ENCODE data around the gene BPIFB3.
"Not testable (repeated sequence)": the region's sequence is repeated elsewhere in the genome, so short reads cannot be mapped to it uniquely, and the experiment has no call there.

Gene BPIFB3

DNA sequence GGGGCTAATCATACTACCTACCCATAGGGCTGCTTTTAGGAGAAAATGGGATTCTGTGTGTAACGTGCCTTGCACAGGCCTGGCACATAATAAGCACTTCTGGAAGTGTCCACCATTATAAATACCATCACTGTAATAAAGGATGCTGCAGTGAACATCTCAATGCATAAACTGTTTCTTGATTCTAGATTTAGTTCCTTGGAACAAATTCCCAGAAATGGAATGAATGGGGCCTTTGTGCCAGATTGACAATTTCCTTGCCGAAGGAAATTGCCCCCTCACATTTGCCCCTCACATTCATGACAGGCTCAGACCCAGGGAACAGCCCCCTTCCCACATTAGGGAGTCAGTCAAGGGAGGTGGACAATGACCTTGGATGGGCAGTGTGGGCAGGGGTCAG, 55.0 kb downstream of the BPIFB3 start:
- H3K9ac ChIP-seq (ENCODE audit: low read depth, low read length), result no peak overlapping the region
- no peaks in the 10 kb centered on the region for H3K36me3 ChIP-seq (ENCODE audit: insufficient read depth, low read depth, low read length)
- H3K4me1 ChIP-seq (ENCODE audit: insufficient read depth, low read length), result peaks cover 1% of the 10 kb centered on the region; the same call in 1 of the 2 replicates
- no peak overlapping the region for H3K4me3 ChIP-seq (ENCODE audit: low read length)
- no peak overlapping the region for H3K27ac ChIP-seq (ENCODE audit: low read length)
- H3K27me3 ChIP-seq (ENCODE audit: insufficient read depth, low read length), result no peaks in the 10 kb centered on the region
- H3K9me3 ChIP-seq (ENCODE audit: insufficient read depth, low read depth, low read length), result peaks cover 5% of the 10 kb centered on the region; the same call in 1 of the 2 replicates

DNA sequence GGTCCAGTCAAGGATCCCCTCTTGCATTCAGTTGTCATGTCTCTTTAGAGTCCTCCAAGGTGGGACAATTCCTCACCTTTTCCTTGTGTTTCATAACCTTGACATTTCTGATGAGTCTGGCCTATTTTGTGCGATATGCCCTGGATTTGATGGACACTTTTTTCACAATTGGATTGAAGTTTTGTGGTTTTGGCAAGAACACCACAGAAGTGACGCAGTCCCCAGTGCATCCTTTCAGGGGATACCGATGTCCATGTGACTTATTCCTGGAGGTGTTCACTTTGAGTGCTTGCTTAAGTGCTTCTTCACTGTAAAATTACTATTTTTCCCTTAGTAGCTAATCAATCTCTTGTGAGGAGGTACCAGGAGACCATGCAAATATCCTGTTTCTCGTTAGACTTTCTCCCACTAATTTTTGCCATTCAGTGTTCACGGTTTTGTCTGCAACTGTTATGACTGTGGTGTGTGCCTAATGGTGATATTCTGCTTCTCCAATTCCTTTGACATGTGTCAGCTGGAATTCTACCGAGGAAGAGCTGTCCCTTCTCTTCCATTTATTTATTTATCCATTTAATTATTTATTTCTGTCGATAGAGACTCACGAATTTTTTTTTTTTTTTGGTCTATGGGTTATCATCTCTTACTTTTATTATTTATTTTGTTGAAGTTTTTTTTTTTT, 56.6 kb downstream of the BPIFB3 start:
- no peaks in the 10 kb centered on the region for H3K4me1 ChIP-seq (ENCODE audit: insufficient read depth, low read length)
- no peak overlapping the region for H3K4me3 ChIP-seq (ENCODE audit: low read length)
- no peaks in the 10 kb centered on the region for H3K36me3 ChIP-seq (ENCODE audit: insufficient read depth, low read depth, low read length)
- no peak overlapping the region for H3K9ac ChIP-seq (ENCODE audit: low read depth, low read length)
- H3K27me3 ChIP-seq (ENCODE audit: insufficient read depth, low read length), result no peaks in the 10 kb centered on the region
- H3K9me3 ChIP-seq (ENCODE audit: insufficient read depth, low read depth, low read length), result peaks cover 10% of the 10 kb centered on the region; the same call in 1 of the 2 replicates
- H3K27ac ChIP-seq (ENCODE audit: low read length), result no peak overlapping the region

DNA sequence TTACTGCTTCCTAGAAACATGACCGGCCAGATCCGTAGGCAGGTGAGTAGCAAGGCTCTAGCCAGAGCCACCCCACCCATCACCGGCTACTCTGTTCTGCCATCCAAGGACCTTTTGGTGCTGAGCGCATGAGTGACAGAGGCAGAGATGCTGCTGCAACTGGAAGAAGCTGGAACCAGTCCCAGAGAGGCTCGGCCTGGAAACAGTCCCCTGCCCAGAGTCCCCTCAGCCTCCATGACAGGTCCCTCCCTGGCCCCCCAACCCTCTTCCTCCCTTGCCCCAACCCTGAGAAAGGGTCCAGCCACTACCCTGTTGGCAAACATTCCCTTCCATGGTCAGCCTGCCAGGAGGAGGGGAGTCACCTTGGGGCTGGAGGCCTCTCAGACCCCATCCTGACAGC, 57.6 kb downstream of the BPIFB3 start:
- Histone ChIP-seq H3K4me3 (ENCODE audit: low read length) (no peak overlapping the region), H3K27ac (ENCODE audit: low read length) (no peak overlapping the region), H3K27me3 (ENCODE audit: insufficient read depth, low read length) (no peaks in the 10 kb centered on the region), H3K9ac (ENCODE audit: low read depth, low read length) (no peak overlapping the region), H3K9me3 (ENCODE audit: insufficient read depth, low read depth, low read length) (peaks cover 10% of the 10 kb centered on the region; the same call in 1 of the 2 replicates), H3K4me1 (ENCODE audit: insufficient read depth, low read length) (no peaks in the 10 kb centered on the region), H3K36me3 (ENCODE audit: insufficient read depth, low read depth, low read length) (no peaks in the 10 kb centered on the region)

DNA sequence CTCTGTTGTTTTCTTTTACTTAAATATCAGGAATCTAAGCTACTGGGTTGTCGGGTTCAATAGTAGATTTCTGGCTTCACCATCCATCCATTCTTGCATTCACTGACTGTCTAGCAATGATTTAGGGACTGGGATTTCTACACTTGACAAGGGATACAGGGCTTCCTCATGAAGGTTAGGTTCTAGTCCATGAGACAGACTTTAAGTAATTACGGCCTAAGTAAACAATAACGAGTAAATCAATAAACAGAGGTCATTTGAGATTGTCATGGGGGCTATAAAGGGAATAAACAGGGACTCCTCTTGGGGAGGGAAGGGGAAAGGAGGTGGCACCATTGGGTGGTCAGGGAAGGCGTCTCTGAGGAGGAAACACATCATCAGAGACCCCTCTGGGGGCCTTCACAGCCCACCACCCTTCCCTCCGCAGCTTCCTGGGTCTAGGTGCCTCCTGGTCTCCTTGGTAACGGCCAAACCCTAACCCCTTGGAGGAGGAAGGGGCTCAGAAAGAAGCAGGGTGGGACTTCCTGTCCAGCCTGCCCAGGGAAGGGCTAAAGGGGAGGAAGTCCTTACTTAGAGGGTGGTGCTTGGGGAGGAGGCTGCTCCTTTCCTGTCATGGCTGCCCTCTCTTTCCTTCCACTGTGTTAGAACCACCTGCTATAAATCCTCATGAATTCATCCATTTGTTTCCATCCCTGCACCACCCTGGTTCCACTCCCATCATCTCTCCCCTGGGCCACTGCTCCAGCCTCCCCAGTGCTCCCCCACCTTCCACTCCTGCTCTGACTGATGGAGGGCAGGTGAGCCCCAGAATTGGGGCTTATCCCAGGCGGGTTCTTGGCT, 59.1 kb downstream of the BPIFB3 start:
- Histone ChIP-seq H3K9me3 (ENCODE audit: insufficient read depth, low read depth, low read length) (peaks cover 10% of the 10 kb centered on the region; the same call in 1 of the 2 replicates), H3K27me3 (ENCODE audit: insufficient read depth, low read length) (no peaks in the 10 kb centered on the region), H3K4me3 (ENCODE audit: low read length) (no peak overlapping the region), H3K27ac (ENCODE audit: low read length) (no peak overlapping the region), H3K36me3 (ENCODE audit: insufficient read depth, low read depth, low read length) (no peaks in the 10 kb centered on the region), H3K9ac (ENCODE audit: low read depth, low read length) (no peak overlapping the region), H3K4me1 (ENCODE audit: insufficient read depth, low read length) (no peaks in the 10 kb centered on the region)

DNA sequence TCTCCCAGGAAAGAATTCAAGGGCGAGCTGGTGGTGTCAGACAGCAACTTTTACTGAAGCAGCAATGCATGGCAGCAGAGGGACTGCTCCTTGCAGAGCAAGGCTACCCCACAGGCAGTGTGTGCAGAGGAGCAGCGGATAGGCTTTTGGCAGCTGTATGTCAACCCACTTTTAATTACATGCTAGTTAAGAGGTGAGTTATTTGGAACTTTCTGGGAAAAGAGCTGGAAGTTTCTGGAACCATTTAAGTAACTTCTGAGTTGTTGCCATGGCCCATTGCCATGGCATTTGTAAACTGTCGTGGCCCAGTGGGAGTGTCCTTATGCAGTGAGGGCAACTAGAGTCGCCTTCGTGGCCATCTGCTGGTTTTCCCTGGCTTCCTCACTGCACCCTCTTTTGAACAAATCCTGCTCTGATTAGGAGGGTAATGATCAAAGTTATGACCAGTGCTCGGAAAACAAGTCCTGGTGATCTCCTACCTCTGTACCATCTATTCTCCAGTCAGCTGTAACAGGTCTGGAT, 59.7 kb downstream of the BPIFB3 start:
- no peaks in the 10 kb centered on the region for H3K4me1 ChIP-seq (ENCODE audit: insufficient read depth, low read length)
- H3K9me3 ChIP-seq (ENCODE audit: insufficient read depth, low read depth, low read length), result peaks cover 10% of the 10 kb centered on the region; the same call in 1 of the 2 replicates
- H3K27me3 ChIP-seq (ENCODE audit: insufficient read depth, low read length), result no peaks in the 10 kb centered on the region
- no peak overlapping the region for H3K4me3 ChIP-seq (ENCODE audit: low read length)
- no peak overlapping the region for H3K27ac ChIP-seq (ENCODE audit: low read length)
- no peaks in the 10 kb centered on the region for H3K36me3 ChIP-seq (ENCODE audit: insufficient read depth, low read depth, low read length)
- H3K9ac ChIP-seq (ENCODE audit: low read depth, low read length), result no peak overlapping the region

DNA sequence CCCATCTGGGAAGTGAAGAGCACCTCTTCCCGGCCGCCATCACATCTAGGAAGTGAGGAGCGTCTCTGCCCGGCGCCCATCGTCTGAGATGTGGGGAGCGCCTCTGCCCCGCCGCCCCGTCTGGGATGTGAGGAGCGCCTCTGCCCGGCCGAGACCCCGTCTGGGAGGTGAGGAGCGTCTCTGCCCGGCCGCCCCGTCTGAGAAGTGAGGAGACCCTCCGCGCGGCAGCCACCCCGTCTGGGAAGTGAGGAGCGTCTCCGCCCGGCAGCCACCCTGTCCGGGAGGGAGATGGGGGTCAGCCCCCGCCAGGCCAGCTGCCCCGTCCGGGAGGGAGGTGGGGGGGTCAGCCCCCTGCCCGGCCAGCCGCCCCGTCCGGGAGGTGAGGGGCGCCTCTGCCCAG, 61.8 kb downstream of the BPIFB3 start:
- H3K36me3 ChIP-seq (ENCODE audit: insufficient read depth, low read depth, low read length); H3K4me1 ChIP-seq (ENCODE audit: insufficient read depth, low read length); H3K27ac ChIP-seq (ENCODE audit: low read length); H3K9ac ChIP-seq (ENCODE audit: low read depth, low read length); H3K4me3 ChIP-seq (ENCODE audit: low read length); H3K27me3 ChIP-seq (ENCODE audit: insufficient read depth, low read length): not testable (repeated sequence)
- peaks cover 13% of the 10 kb centered on the region; the same call in 1 of the 2 replicates for H3K9me3 ChIP-seq (ENCODE audit: insufficient read depth, low read depth, low read length)

DNA sequence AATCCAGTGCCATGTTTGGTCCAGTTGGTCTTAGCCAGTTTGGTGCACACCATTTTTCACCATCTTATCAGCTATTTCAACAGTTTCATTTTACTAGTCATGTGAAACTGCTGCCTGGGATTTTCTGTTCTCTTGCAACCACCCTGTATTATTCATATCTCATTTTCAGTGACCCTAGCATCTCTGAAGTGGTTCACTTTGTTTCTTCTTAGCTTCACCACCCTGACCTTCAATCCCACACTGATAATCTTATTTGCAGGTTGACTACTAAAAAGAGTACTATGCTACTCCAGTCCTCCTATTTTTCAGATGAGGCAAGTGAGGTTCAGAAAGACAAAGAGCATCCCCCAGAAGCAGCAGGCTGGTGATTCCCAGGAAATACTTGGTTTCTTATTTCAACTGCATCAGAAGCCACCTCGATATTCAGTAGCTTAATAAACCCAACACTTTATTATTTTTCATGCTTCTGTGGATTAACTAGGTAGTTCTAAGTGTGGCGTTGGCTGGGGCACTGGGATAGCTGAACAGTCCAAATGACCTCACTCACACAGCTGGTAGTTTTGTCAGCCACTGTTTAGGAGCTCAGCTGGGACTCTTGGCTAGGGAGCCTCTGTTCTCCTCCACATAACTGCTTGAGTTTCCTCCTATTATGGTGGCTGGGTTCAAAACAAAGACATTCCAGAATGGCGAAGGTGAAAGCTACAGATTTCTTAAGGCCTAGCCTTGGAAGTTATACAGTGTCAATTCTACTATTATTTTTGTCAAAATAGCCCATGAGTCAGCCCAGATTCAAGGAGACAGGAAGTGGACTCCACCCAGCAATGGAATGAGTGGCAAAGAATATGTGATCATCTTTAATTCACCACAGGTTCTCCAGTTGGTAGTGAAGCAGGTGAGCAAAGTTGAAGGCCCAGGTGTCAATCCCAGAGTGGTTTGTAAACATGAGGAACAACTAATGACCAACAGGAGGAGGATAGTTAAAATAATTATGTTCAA, 66.3 kb downstream of the BPIFB3 start:
- H3K27ac ChIP-seq (ENCODE audit: low read length), result no peak overlapping the region
- H3K9me3 ChIP-seq (ENCODE audit: insufficient read depth, low read depth, low read length), result peaks cover 3% of the 10 kb centered on the region
- no peaks in the 10 kb centered on the region for H3K4me1 ChIP-seq (ENCODE audit: insufficient read depth, low read length)
- no peak overlapping the region for H3K4me3 ChIP-seq (ENCODE audit: low read length)
- H3K36me3 ChIP-seq (ENCODE audit: insufficient read depth, low read depth, low read length), result no peaks in the 10 kb centered on the region
- H3K27me3 ChIP-seq (ENCODE audit: insufficient read depth, low read length), result no peaks in the 10 kb centered on the region; the same call in 1 of the 2 replicates
- H3K9ac ChIP-seq (ENCODE audit: low read depth, low read length), result no peak overlapping the region

DNA sequence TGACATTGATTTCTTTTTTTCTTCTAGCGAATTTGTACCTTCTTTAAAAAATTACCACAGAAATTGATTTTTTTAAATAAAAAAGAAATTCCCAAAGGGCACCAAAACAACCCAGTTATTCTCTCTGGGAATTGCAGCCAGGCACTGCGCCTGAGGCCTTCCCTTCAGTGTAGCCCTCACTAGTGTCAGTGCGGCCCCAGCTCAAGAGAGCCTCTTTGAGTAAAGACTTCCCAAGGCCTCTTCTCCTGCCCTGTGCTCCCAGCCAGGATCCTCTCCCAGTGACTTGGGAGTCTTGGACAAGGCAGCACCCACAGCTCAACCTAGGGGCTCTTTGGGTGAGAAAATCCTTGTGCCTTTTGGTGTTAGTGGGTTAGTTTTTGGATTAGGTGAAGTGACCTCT, 67.2 kb downstream of the BPIFB3 start:
- peaks cover 3% of the 10 kb centered on the region for H3K9me3 ChIP-seq (ENCODE audit: insufficient read depth, low read depth, low read length)
- no peaks in the 10 kb centered on the region for H3K4me1 ChIP-seq (ENCODE audit: insufficient read depth, low read length)
- no peak overlapping the region for H3K4me3 ChIP-seq (ENCODE audit: low read length)
- H3K27me3 ChIP-seq (ENCODE audit: insufficient read depth, low read length), result no peaks in the 10 kb centered on the region; the same call in 1 of the 2 replicates
- H3K27ac ChIP-seq (ENCODE audit: low read length), result no peak overlapping the region
- no peaks in the 10 kb centered on the region for H3K36me3 ChIP-seq (ENCODE audit: insufficient read depth, low read depth, low read length)
- H3K9ac ChIP-seq (ENCODE audit: low read depth, low read length), result no peak overlapping the region

DNA sequence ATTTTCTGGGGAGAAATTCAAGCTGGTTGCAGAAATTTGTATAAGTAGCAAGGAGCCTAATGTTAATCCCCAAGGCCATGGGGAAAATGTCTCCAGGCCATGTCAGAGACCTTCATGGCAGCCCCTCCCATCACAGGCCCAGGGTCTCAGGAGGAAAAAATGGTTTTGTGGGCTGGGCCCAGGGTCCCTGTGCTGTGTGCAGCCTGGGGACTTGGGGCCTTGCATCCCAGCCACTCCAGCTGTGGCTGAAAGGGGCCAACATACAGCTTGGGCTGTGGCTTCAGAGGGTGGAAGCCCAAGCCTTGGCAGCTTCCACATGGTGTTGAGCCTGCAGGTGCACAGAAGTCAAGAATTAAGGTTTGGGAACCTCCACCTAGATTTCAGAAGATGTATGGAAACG, 68.6 kb downstream of the BPIFB3 start:
- H3K4me3 ChIP-seq (ENCODE audit: low read length); H3K4me1 ChIP-seq (ENCODE audit: insufficient read depth, low read length); H3K9ac ChIP-seq (ENCODE audit: low read depth, low read length); H3K27me3 ChIP-seq (ENCODE audit: insufficient read depth, low read length); H3K9me3 ChIP-seq (ENCODE audit: insufficient read depth, low read depth, low read length); H3K27ac ChIP-seq (ENCODE audit: low read length); H3K36me3 ChIP-seq (ENCODE audit: insufficient read depth, low read depth, low read length): not testable (repeated sequence)
